ENCODE measurements around the gene AGA. TPM values are rescaled to one million over a fixed set of nuclear protein-coding genes. Genes with fewer than 3 reads are reported as not detected.

The AGA gene
- total and polyA plus RNA-seq, 10 of the 15 experiments (the other 5 are each of a cell fraction or from before 2014, with no cell fraction given), result 17.1 to 37.6 (median 24.5) TPM

DNA sequence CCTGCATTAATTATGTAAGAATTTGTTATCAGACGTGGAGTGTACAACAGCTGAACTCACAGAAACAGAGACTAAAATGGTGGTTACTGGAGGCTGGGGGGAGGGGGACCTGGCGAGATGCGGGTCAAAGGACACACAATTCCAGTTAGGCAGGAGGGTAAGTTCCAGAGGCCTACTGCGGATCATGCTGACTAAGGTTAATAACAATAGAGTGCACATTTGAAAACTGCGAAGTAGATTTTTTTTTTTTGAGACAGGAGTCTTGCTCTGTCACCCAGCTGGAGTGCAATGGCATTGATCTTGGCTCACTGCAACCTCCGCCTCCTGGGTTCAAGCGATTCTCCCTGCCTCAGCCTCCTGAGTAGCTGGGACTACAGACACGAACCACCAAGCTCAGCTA lies 7.6 kb downstream of the AGA start:
- ChIA-PET SMC1A (ENCODE audit: uncharacterized antibody, unreplicated experiment) (interaction anchor here (0.6 kb wide), 1 partner anchor 206 kb away, joined by 3 read pairs; no protein-coding TSS in a partner anchor), CTCF (no interaction called here), POLR2A (no interaction called here), RAD21 (ENCODE audit: unreplicated experiment) (no interaction called here)
- H3K27ac ChIP-seq (ENCODE audit: control insufficient read depth, insufficient read depth), result no peak overlapping the region
- BruUV-seq (replicated peaks), result no TSS peak
- H3K4me1 ChIP-seq (ENCODE audit: control insufficient read depth, insufficient read depth, low read length), result no peaks in the 10 kb centered on the region
- ATAC-seq (no peak), FAIRE-seq (no peak), DNase-seq (ENCODE audit: low read depth, low spot score) (no peak)
- WGBS (ENCODE audit: insufficient coverage, insufficient replicate concordance, low lambda C conversion rate, missing lambda C conversion rate), result 85% methylated on average over 8 of the region's 8 CpGs
- no peaks in the 10 kb centered on the region for H3K9me3 ChIP-seq (replicated peaks; ENCODE audit: control insufficient read depth, insufficient read depth, low read length)
- intact Hi-C loops (cut with micrococcal nuclease; ENCODE audit: unreplicated experiment) (no loop called here), in situ Hi-C loops (cut with MboI) (no loop called here)
- no peak for TF ChIP-seq CREM (IDR thresholded peaks at IDR 0.05; ENCODE audit: low read depth)
- TF ChIP-seq CBX5 (IDR thresholded peaks at IDR 0.05; ENCODE audit: low read depth), result no peak
- no peak for TF ChIP-seq CBFB (IDR thresholded peaks at IDR 0.05; ENCODE audit: low read depth)
- TF ChIP-seq POLR2A (IDR thresholded peaks at IDR 0.05; ENCODE audit: low read depth, low read length), result no peak
- no peak for TF ChIP-seq NRF1 (conservative IDR thresholded peaks at IDR 0.05; ENCODE audit: low read depth, low read length)
- TF ChIP-seq, protein P1, sequence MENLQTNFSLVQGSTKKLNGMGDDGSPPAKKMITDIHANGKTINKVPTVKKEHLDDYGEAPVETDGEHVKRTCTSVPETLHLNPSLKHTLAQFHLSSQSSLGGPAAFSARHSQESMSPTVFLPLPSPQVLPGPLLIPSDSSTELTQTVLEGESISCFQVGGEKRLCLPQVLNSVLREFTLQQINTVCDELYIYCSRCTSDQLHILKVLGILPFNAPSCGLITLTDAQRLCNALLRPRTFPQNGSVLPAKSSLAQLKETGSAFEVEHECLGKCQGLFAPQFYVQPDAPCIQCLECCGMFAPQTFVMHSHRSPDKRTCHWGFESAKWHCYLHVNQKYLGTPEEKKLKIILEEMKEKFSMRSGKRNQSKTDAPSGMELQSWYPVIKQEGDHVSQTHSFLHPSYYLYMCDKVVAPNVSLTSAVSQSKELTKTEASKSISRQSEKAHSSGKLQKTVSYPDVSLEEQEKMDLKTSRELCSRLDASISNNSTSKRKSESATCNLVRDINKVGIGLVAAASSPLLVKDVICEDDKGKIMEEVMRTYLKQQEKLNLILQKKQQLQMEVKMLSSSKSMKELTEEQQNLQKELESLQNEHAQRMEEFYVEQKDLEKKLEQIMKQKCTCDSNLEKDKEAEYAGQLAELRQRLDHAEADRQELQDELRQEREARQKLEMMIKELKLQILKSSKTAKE (IDR thresholded peaks at IDR 0.05; ENCODE audit: low read depth, poor library complexity, severe bottlenecking), result no peak
- no peak for TF ChIP-seq ETV6 (conservative IDR thresholded peaks at IDR 0.05 in 1 of 2, IDR thresholded peaks at IDR 0.05 in 1 of 2; ENCODE audit: borderline replicate concordance in 1 of 2, low read depth in 1 of 2)
- TF ChIP-seq IKZF2 (IDR thresholded peaks at IDR 0.05), result no peak
- no peak for TF ChIP-seq RAD21 (IDR thresholded peaks at IDR 0.05; ENCODE audit: insufficient read depth, low read depth, low read length)
- TF ChIP-seq RBBP5 (conservative IDR thresholded peaks at IDR 0.05), result no peak
- TF ChIP-seq, protein P2, sequence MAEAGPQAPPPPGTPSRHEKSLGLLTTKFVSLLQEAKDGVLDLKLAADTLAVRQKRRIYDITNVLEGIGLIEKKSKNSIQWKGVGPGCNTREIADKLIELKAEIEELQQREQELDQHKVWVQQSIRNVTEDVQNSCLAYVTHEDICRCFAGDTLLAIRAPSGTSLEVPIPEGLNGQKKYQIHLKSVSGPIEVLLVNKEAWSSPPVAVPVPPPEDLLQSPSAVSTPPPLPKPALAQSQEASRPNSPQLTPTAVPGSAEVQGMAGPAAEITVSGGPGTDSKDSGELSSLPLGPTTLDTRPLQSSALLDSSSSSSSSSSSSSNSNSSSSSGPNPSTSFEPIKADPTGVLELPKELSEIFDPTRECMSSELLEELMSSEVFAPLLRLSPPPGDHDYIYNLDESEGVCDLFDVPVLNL (IDR thresholded peaks at IDR 0.05; ENCODE audit: low read depth, low read length), result no peak
- no peak for TF ChIP-seq BHLHE40 (IDR thresholded peaks at IDR 0.05; ENCODE audit: borderline replicate concordance in 1 of 2, low read depth in 2 of 2, low read length in 1 of 2)
- TF ChIP-seq, protein P3, sequence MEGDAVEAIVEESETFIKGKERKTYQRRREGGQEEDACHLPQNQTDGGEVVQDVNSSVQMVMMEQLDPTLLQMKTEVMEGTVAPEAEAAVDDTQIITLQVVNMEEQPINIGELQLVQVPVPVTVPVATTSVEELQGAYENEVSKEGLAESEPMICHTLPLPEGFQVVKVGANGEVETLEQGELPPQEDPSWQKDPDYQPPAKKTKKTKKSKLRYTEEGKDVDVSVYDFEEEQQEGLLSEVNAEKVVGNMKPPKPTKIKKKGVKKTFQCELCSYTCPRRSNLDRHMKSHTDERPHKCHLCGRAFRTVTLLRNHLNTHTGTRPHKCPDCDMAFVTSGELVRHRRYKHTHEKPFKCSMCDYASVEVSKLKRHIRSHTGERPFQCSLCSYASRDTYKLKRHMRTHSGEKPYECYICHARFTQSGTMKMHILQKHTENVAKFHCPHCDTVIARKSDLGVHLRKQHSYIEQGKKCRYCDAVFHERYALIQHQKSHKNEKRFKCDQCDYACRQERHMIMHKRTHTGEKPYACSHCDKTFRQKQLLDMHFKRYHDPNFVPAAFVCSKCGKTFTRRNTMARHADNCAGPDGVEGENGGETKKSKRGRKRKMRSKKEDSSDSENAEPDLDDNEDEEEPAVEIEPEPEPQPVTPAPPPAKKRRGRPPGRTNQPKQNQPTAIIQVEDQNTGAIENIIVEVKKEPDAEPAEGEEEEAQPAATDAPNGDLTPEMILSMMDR (IDR thresholded peaks at IDR 0.05 in 2 of 3, conservative IDR thresholded peaks at IDR 0.05 in 1 of 3; ENCODE audit: control insufficient read depth in 2 of 3, extremely low read depth in 1 of 3, insufficient read depth in 1 of 3, low read depth in 3 of 3, low read length in 3 of 3), result no peak
- TF ChIP-seq ZNF207 (IDR thresholded peaks at IDR 0.05; ENCODE audit: borderline replicate concordance), result no peak
- TF ChIP-seq, protein P4, sequence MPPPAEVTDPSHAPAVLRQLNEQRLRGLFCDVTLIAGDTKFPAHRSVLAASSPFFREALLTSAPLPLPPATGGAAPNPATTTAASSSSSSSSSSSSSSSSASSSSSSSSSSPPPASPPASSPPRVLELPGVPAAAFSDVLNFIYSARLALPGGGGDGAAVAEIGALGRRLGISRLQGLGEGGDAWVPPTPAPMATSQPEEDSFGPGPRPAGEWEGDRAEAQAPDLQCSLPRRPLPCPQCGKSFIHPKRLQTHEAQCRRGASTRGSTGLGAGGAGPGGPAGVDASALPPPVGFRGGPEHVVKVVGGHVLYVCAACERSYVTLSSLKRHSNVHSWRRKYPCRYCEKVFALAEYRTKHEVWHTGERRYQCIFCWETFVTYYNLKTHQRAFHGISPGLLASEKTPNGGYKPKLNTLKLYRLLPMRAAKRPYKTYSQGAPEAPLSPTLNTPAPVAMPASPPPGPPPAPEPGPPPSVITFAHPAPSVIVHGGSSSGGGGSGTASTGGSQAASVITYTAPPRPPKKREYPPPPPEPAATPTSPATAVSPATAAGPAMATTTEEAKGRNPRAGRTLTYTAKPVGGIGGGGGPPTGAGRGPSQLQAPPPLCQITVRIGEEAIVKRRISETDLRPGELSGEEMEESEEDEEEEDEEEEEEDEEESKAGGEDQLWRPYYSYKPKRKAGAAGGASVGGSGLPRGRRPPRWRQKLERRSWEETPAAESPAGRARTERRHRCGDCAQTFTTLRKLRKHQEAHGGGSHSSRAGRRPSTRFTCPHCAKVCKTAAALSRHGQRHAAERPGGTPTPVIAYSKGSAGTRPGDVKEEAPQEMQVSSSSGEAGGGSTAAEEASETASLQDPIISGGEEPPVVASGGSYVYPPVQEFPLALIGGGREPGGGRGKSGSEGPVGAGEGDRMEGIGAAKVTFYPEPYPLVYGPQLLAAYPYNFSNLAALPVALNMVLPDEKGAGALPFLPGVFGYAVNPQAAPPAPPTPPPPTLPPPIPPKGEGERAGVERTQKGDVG (CRISPR knock-in tag; IDR thresholded peaks at IDR 0.05), result no peak
- TF ChIP-seq HDGF (IDR thresholded peaks at IDR 0.05), result no peak
- no peak for TF ChIP-seq EGR1 (IDR thresholded peaks at IDR 0.05; ENCODE audit: borderline replicate concordance in 1 of 2, low read depth in 2 of 2, low read length in 2 of 2)
- TF ChIP-seq SMAD5 (IDR thresholded peaks at IDR 0.05; ENCODE audit: low read depth), result no peak
- no peak overlapping the region for H3K4me2 ChIP-seq (ENCODE audit: control insufficient read depth, insufficient read depth)
- no peak overlapping the region for H3K4me3 ChIP-seq
- H2AFZ ChIP-seq (ENCODE audit: control insufficient read depth, low read depth, low read length), result no peak overlapping the region
- H3K27me3 ChIP-seq (replicated peaks in 1 of 2; ENCODE audit: control insufficient read depth in 2 of 2, insufficient read depth in 2 of 2, low read length in 1 of 2), result no peaks in the 10 kb centered on the region
- no peaks in the 10 kb centered on the region for H4K20me1 ChIP-seq (ENCODE audit: control insufficient read depth, insufficient read depth)
- H3K36me3 ChIP-seq (ENCODE audit: control insufficient read depth in 2 of 2, insufficient read depth in 2 of 2, low read length in 1 of 2), result no peaks in the 10 kb centered on the region
- no peak overlapping the region for H3K9ac ChIP-seq (ENCODE audit: control insufficient read depth, insufficient read depth, low read length)
- H3K79me2 ChIP-seq (ENCODE audit: control insufficient read depth, insufficient read depth, low read length), result no peaks in the 10 kb centered on the region
